GM10248 (cell line): ENCODE measurements around the gene FNTB.

Experiments
- CTCF ChIA-PET: fragments of 300-600 bp; sonication (Branson Sonifier 250); formaldehyde crosslinking; extraction: SDS; loops from one replicate; lab custom pipeline; 2021; ENCODE audit warnings: antibody characterized with exemption; lab: Yijun Ruan, JAX
- POLR2A ChIA-PET: fragments of 350-650 bp; sonication (Branson Sonifier 250); formaldehyde crosslinking; extraction: SDS; loops from one replicate; lab custom pipeline; 2020; ENCODE audit warnings: antibody characterized with exemption; lab: Yijun Ruan, JAX
- DNase-seq: peaks from one replicate; pipeline ENCODE4 v3.0.0; 2012; ENCODE audit errors: extremely low spot score
- TF ChIP-seq, protein P1 (sequence below): IDR thresholded peaks from 2 replicates; pipeline ENCODE4 v1.5.1; 2012; ENCODE audit warnings: mild to moderate bottlenecking, low read depth; ENCODE audit errors: extremely low read depth, missing control alignments, control extremely low read depth

Gene FNTB

DNA sequence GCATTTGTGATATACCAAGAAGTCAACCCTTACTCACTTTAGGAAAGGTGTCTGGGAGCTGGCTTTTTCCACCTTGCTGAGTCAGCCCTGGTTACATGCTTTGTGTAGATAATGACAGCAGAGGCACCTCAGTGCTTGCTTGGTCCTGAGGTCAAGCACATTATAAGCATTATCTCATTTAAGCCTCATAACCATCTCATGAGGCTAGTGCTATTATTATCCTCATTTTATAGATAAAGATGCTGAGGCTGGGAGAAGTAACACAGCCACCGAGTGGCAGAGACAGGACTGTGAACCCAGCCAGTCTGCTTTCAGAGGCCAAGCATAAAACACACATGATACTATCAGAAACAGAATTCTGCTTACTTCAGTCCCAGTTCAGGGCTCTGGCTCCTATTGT is 86.2 kb downstream of the FNTB start:
- CTCF ChIA-PET, result interaction anchor here (1.4 to 1.7 kb wide), 2 partner anchors 16 to 21 kb away, joined by 3 to 6 read pairs; no protein-coding TSS in a partner anchor
- POLR2A ChIA-PET, result interaction anchor here (1.0 kb wide), 1 partner anchor 30 kb away, joined by 3 read pairs; the partner anchor contains the start of gene MAX
- no peak for DNase-seq
- TF ChIP-seq, protein P1, sequence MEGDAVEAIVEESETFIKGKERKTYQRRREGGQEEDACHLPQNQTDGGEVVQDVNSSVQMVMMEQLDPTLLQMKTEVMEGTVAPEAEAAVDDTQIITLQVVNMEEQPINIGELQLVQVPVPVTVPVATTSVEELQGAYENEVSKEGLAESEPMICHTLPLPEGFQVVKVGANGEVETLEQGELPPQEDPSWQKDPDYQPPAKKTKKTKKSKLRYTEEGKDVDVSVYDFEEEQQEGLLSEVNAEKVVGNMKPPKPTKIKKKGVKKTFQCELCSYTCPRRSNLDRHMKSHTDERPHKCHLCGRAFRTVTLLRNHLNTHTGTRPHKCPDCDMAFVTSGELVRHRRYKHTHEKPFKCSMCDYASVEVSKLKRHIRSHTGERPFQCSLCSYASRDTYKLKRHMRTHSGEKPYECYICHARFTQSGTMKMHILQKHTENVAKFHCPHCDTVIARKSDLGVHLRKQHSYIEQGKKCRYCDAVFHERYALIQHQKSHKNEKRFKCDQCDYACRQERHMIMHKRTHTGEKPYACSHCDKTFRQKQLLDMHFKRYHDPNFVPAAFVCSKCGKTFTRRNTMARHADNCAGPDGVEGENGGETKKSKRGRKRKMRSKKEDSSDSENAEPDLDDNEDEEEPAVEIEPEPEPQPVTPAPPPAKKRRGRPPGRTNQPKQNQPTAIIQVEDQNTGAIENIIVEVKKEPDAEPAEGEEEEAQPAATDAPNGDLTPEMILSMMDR, result no peak

DNA sequence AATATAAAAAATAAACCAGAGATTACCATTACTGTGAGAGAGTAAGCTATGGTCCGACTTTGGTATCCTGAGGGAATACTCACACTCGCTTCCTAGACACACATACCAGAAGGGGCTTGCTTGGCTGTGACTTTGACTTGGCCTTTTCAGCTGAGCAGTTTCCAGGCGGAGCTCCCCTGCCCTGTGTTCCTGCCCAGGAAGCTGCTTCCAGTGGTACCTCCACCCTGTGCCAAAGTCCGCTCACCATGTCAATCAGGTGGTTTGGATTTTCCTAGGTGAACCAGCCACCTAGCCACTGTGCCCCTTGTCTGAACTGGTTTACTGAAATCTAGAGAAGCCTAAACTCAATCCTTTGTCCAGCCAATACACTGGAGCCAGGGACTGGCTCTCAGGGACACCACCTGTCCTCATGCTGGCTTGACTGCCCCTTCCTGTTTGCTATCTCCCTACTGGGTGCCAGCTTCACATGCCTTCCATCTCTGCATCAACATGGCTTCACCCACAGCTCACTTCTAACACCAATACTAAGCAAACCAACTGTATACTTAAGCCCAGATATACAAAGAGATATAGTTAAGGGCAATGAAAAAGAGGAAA is 87.0 kb downstream of the FNTB start:
- POLR2A ChIA-PET, result interaction anchor here (0.6 kb wide), 1 partner anchor 13 kb away, joined by 5 read pairs; no protein-coding TSS in a partner anchor
- no peak for DNase-seq
- TF ChIP-seq, protein P1, result no peak
- CTCF ChIA-PET, result interaction anchor here (0.9 to 1.7 kb wide), 4 partner anchors 10 to 32 kb away, joined by 3 to 6 read pairs (median 3); no protein-coding TSS in a partner anchor

DNA sequence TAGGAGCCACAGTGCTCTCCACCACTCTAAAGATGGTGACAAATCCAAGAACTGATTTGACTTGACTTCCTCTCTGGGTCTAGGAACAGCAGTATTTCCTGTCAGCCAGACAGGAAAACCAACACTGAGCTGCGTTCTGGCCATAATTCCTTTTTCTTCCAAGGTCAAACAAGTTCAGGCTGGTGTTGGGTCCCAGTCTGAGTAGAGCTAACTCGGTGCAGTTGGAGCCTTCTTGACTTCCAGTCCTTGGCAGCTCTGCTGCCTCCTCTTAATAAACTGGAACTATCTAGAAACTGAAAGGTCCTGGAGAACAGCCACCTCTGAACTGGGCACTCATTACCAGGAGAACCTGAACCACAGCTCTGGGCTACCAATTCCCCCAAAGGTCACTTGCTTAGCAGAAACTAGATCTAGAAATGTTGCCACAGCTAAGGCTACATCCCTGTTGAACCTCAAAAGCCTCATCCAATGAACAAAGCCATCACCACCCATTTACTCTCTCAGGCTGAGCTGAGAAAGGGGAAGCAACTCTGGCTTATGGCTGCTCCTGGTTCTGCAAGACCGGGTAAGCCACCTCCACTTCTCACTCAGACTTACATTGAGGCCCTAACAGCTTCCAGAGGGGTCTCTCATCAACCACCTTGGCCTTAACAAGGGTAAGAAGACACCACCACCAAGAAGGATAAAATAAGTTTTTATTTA is 87.9 kb downstream of the FNTB start:
- CTCF ChIA-PET, result interaction anchor here (0.9 to 1.1 kb wide), 2 partner anchors 9 to 33 kb away, joined by 3 read pairs; no protein-coding TSS in a partner anchor
- POLR2A ChIA-PET, result interaction anchor here (0.6 kb wide), 1 partner anchor 14 kb away, joined by 5 read pairs; no protein-coding TSS in a partner anchor
- TF ChIP-seq, protein P1, result no peak
- no peak for DNase-seq

DNA sequence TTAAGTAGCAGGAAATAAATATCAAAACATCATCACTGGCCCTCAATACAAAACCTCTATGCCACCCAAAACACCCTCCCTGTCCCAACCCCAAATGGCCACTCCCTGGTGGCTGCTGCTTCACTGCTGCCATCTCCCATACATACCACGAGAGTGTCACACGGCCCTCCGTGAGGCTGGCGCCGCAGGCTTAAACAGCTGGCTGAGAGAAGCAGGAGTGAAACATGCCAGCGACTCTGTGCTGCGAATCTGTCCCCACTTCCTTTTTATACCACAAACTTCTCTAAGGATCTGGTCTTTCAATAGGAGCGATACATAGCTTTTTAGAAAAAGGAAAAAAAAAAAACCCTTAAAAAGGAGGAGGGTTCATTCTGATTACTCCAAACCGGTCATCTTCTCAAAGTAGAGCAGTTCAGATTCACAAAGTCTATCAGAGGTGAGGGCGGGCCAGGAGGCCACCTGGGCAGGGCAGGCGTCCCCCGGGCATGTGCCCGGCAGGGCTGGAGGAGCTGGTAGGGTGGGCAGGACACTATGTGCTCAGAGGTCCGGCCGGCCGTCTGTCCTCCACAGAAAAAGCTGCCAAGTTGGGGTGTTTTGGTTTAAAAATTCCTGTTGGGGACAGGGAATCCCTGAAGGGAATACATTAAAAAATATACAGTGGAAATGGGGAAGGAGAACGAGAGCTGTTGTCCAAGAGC is 89.1 kb downstream of the FNTB start:
- DNase-seq, result no peak
- TF ChIP-seq, protein P1, result no peak
- POLR2A ChIA-PET, result no interaction called here
- CTCF ChIA-PET, result interaction anchor here (1.3 to 1.5 kb wide), 2 partner anchors 10 to 56 kb away, joined by 3 read pairs; no protein-coding TSS in a partner anchor

DNA sequence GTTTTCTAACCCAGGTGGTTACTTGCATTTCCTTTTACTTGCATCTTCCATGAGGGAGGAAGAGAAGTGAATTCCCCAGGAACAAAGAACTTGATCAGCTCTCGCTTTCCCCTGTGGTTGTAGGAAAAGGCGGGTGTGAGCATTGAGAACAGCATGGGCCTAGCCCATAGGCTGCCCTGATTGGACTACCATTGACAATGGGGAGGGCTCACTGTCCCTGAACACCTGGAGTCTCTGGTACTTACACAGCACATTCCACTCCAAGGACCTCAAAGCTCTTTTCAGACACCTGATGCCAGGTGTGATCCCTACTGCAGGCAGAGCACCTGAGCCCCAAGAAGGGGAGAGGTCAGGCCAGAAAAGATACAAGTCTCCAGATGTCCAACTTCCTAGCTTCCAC is 90.6 kb downstream of the FNTB start:
- TF ChIP-seq, protein P1, result no peak
- ChIA-PET CTCF (interaction anchor here (0.6 to 1.5 kb wide), 4 partner anchors 8 to 90 kb away, joined by 3 read pairs; no protein-coding TSS in a partner anchor), POLR2A (no interaction called here)
- no peak for DNase-seq

DNA sequence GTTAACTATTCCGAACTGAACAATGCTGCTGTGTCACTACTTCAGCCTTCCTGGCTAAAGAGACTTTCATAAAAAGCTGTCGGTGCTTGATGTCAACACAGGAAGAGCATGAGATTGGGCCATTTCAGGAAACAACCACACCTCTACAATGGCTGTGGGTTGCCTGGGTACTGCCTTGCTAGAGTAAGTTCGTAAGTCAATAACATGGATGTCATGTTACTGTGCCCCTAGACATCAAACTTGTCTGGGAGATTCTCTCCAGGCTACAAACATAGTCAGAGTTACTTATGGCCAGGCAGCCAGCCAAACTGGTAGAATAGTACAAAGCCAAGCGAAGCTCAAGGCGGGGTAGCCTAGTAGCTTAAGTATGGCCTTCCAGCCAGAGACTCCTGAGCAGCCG is 92.5 kb downstream of the FNTB start:
- POLR2A ChIA-PET, result interaction anchor here (0.6 kb wide), 1 partner anchor 44 kb away, joined by 4 read pairs; no protein-coding TSS in a partner anchor
- CTCF ChIA-PET, result interaction anchor here (0.8 to 1.2 kb wide), 3 partner anchors 11 to 187 kb away, joined by 3 to 4 read pairs (median 3); no protein-coding TSS in a partner anchor
- no peak for DNase-seq
- TF ChIP-seq, protein P1, result no peak
